ENCODE data around the gene RAB6C. TPM values are rescaled to one million over a fixed set of nuclear protein-coding genes. Genes with fewer than 3 reads are reported as not detected.
"Not testable (repeated sequence)": the region's sequence is repeated elsewhere in the genome, so short reads cannot be mapped to it uniquely, and the experiment has no call there.

RAB6C gene
- total RNA-seq, 8 experiments from 2014 or later = 0.10 to 1.4 (median 0.82) TPM; not detected in 1

DNA sequence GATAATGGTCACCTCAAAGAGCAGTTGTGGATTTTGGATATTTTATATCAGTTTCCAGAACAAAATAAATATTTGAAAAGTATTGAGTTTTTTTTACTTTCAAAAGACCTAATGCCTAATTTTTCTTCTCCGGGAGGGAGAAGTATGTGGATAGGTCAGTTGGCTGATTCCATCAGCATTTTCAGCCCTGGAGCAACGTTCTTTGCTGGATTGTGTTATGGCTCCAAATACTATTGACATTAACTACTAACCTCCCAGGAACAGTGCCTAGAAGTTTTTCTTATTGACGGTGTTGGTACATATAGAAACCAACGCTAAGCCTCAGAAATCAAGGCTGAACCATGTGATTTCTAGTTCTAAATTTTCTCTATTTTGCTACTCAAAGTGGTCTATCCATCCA, 20.7 kb upstream of the RAB6C start:
- H3K27ac ChIP-seq; in situ Hi-C loops (cut with MboI; ENCODE audit: low pct_unique_long_range_greater_than_20kb in 2 of 9, low sequenced_read_pairs in 9 of 9, unreplicated experiment in 9 of 9); ATAC-seq (replicated peaks in 6 of 8); H3K4me3 ChIP-seq; H3K4me1 ChIP-seq (replicated peaks in 1 of 2): not testable (repeated sequence)
- WGBS, 10 experiments = 40 to 85% (median 72%) methylated on average over 2 to 4 of the region's 4 CpGs; no CpG with 5 or more reads in 3 of the 10 experiments

GRCh38 chr2:129968605-129969004, 10.9 kb upstream of the RAB6C start:
- H3K4me1 ChIP-seq (replicated peaks in 1 of 2); H3K27ac ChIP-seq; ATAC-seq (replicated peaks in 6 of 8); H3K4me3 ChIP-seq; in situ Hi-C loops (cut with MboI; ENCODE audit: low pct_unique_long_range_greater_than_20kb in 2 of 9, low sequenced_read_pairs in 9 of 9, unreplicated experiment in 9 of 9): not testable (repeated sequence)
- 0 to 79% (median 54%) methylated on average over 2 to 4 of the region's 4 CpGs; no CpG with 5 or more reads in 1 of the 10 experiments for WGBS, 10 experiments

GRCh38 chr2:129975016-129975774, 4.3 kb upstream of the RAB6C start:
- in situ Hi-C loops (cut with MboI; ENCODE audit: low pct_unique_long_range_greater_than_20kb in 2 of 9, low sequenced_read_pairs in 9 of 9, unreplicated experiment in 9 of 9) = no loop called here
- H3K4me1 ChIP-seq (replicated peaks in 1 of 2) = no peaks in the 10 kb centered on the region
- WGBS, 10 experiments = 0 to 100% (median 87%) methylated on average over 1 to 5 of the region's 9 CpGs; no CpG with 5 or more reads in 1 of the 10 experiments
- H3K4me3 ChIP-seq = no peak overlapping the region
- ATAC-seq (replicated peaks in 6 of 8) = no peak
- no peak overlapping the region for H3K27ac ChIP-seq

- H3K4me3 ChIP-seq; H3K27ac ChIP-seq; ATAC-seq (replicated peaks in 6 of 8); in situ Hi-C loops (cut with MboI; ENCODE audit: low pct_unique_long_range_greater_than_20kb in 2 of 9, low sequenced_read_pairs in 9 of 9, unreplicated experiment in 9 of 9); H3K4me1 ChIP-seq (replicated peaks in 1 of 2): not testable (repeated sequence)
- 25 to 100% (median 72%) methylated on average over 1 to 3 of the region's 3 CpGs; no CpG with 5 or more reads in 1 of the 10 experiments for WGBS, 10 experiments
These were observed 2.5 kb upstream of the RAB6C start for GRCh38 chr2:129976969-129977368.

DNA sequence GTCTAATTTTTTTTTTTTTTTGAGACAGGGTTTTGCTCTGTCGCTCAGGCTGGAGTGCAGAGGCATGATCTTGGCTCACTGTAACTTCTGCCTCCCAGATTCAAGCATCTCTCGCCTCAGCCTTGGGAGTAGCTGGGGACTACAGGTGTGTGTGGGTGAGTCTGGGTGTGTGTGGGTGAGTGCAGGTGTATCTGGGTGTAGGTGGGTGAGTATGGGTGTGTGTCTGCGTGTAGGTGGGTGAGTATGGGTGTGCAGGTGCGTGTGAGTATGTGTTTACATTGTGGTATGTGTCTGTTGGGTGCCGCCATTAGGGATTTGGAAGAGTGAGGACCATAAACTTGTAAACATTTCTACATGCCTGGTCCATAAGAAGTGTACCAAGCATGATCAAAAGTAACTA, 1.5 kb upstream of the RAB6C start:
- in situ Hi-C loops (cut with MboI; ENCODE audit: low pct_unique_long_range_greater_than_20kb in 2 of 9, low sequenced_read_pairs in 9 of 9, unreplicated experiment in 9 of 9) = no loop called here
- 6 to 100% (median 93%) methylated on average over 1 to 4 of the region's 5 CpGs; no CpG with 5 or more reads in 4 of the 10 experiments for WGBS, 10 experiments

GRCh38 chr2:129980246-129980645, 780 bp downstream of the RAB6C start:
- H3K4me1 ChIP-seq (replicated peaks in 1 of 2); in situ Hi-C loops (cut with MboI; ENCODE audit: low pct_unique_long_range_greater_than_20kb in 2 of 9, low sequenced_read_pairs in 9 of 9, unreplicated experiment in 9 of 9); H3K27ac ChIP-seq: not testable (repeated sequence)
- ATAC-seq (replicated peaks in 6 of 8) = peak; percentile 9 to 80 (median 68)
- no CpG with 5 or more reads among the region's 13 CpGs for WGBS, 10 experiments
- peak overlapping the region in 4 of 5 donors; percentile 20 to 27 (median 22) for H3K4me3 ChIP-seq

More for the DNA sequence above, 1.5 kb upstream of the RAB6C start:
- Histone ChIP-seq H3K4me3 (no peak overlapping the region), H3K27ac (no peak overlapping the region), H3K4me1 (replicated peaks in 1 of 2) (no peaks in the 10 kb centered on the region)
- no peak for ATAC-seq (replicated peaks in 6 of 8)

DNA sequence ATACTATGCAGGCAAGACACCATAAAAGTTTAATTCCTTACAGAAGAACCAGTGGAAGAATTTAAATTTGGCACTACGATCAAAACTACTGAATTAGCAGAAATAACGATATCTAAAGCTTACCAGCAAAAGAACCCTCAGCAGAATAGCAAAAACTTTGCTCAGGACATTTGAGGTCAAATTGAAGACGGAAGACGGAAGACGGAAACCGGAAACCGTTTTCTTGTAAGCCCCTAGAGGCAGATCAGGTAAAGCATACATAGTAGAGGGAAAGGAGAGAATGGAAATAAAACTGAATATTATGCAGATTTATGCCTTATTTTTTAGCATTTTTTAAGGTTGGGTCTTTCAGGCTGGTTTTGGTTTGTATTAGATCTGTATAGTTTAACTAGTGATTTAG, 2.2 kb downstream of the RAB6C start:
- 11 to 80% (median 60%) methylated on average over 1 to 6 of the region's 7 CpGs; no CpG with 5 or more reads in 1 of the 10 experiments for WGBS, 10 experiments
- H3K4me3 ChIP-seq; in situ Hi-C loops (cut with MboI; ENCODE audit: low pct_unique_long_range_greater_than_20kb in 2 of 9, low sequenced_read_pairs in 9 of 9, unreplicated experiment in 9 of 9); H3K27ac ChIP-seq; ATAC-seq (replicated peaks in 6 of 8); H3K4me1 ChIP-seq (replicated peaks in 1 of 2): not testable (repeated sequence)

DNA sequence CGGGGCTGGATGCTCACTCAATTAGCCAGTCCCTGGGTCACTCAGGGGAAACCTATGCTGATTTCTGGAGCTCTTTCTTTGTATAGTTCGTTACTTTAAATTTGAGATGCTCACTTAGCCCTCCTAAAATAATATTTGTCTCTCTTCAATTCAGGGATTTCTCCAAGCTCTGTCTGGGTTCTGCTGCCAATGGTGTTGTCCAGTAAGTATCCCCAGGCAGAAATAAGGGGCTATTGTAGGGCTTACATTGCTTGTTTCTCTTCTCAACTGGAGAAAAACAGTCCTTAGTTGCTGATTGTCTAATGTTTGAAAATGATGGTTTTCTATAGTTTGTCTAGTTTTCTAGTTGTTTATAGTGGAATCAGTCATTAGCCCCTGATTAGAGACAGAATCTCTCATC, 5.0 kb downstream of the RAB6C start:
- WGBS, 10 experiments = 0 to 80% (median 57%) methylated on average over 1 to 2 of the region's 2 CpGs; no CpG with 5 or more reads in 1 of the 10 experiments
- Histone ChIP-seq H3K27ac (no peak overlapping the region), H3K4me1 (replicated peaks in 1 of 2) (no peaks in the 10 kb centered on the region), H3K4me3 (no peak overlapping the region)
- in situ Hi-C loops (cut with MboI; ENCODE audit: low pct_unique_long_range_greater_than_20kb in 2 of 9, low sequenced_read_pairs in 9 of 9, unreplicated experiment in 9 of 9) = no loop called here
- ATAC-seq (replicated peaks in 6 of 8) = no peak

DNA sequence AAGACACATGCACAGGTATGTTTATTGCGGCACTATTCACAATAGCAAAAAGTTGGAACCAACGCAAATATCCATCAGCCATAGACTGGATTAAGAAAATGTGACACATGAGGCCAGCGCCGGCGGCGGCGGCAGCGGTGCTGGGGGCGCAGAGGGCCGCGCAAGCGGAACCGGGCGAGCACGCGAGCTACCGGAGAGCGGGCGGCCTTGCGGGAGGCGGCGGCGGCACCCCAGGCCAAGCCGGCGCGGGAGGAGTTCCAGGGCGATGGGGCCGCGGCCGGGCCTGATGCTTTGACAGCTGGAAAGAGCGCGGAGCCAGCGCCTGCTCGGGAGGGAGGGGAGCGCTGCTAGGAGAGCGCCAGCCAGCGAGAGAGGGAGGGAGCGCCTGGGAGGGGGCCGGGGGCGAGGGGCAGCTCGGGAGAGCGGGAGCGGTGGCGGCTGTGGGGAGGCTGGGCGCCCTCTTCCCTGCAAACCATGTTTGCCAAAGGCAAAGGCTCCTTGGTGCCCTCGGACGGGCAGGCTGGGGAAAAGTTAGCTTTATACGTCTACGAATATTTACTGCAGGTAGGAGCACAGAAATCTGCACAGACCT, 13.0 kb downstream of the RAB6C start:
- H3K4me1 ChIP-seq (replicated peaks in 1 of 2); H3K4me3 ChIP-seq; in situ Hi-C loops (cut with MboI; ENCODE audit: low pct_unique_long_range_greater_than_20kb in 2 of 9, low sequenced_read_pairs in 9 of 9, unreplicated experiment in 9 of 9); H3K27ac ChIP-seq: not testable (repeated sequence)
- WGBS, 10 experiments = no CpG with 5 or more reads among the region's 49 CpGs
- peak in 5 of 8 experiments; percentile 53 to 76 (median 71) for ATAC-seq (replicated peaks in 6 of 8)

GRCh38 chr2:129993151-129993550, 13.7 kb downstream of the RAB6C start:
- H3K4me1 ChIP-seq (replicated peaks in 1 of 2); in situ Hi-C loops (cut with MboI; ENCODE audit: low pct_unique_long_range_greater_than_20kb in 2 of 9, low sequenced_read_pairs in 9 of 9, unreplicated experiment in 9 of 9); H3K27ac ChIP-seq; ATAC-seq (replicated peaks in 6 of 8); H3K4me3 ChIP-seq: not testable (repeated sequence)
- 7 to 72% (median 60%) methylated on average over 1 to 8 of the region's 20 CpGs; no CpG with 5 or more reads in 7 of the 10 experiments for WGBS, 10 experiments

DNA sequence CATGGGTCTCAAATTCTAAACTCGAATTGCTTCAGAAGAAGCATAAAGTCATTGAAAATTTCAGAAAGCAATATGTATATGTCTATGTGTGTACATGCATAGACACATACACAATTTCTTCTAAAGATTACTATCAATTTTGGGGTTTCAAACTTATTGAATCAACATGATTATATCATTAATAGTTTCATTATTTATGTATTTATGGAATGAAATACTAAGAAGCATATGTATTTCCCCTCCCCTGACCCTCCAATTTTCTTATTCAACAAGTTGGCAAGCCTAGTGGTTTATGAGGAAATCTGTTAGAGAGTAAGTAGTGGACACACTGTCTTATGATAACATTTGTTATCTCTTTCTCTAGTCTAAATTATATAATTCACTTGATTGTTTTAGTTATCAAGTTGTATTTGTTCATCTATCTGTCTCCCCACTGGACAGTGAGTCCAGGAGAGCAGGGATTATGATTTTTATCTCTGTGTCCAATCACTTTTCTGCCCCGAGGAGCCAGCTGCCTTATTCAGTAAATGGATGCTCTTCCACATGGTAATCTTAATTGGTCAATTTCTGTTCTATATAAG, 17.3 kb downstream of the RAB6C start:
- H3K4me3 ChIP-seq; in situ Hi-C loops (cut with MboI; ENCODE audit: low pct_unique_long_range_greater_than_20kb in 2 of 9, low sequenced_read_pairs in 9 of 9, unreplicated experiment in 9 of 9); H3K4me1 ChIP-seq (replicated peaks in 1 of 2); H3K27ac ChIP-seq; ATAC-seq (replicated peaks in 6 of 8): not testable (repeated sequence)
- 0 to 88% (median 42%) methylated on average over 1 to 2 of the region's 2 CpGs; no CpG with 5 or more reads in 4 of the 10 experiments for WGBS, 10 experiments

GRCh38 chr2:129998771-129999170, 19.3 kb downstream of the RAB6C start:
- H3K27ac ChIP-seq; H3K4me3 ChIP-seq; in situ Hi-C loops (cut with MboI; ENCODE audit: low pct_unique_long_range_greater_than_20kb in 2 of 9, low sequenced_read_pairs in 9 of 9, unreplicated experiment in 9 of 9); H3K4me1 ChIP-seq (replicated peaks in 1 of 2); ATAC-seq (replicated peaks in 6 of 8): not testable (repeated sequence)
- WGBS, 10 experiments = 20 to 100% (median 61%) methylated on average over 1 to 6 of the region's 6 CpGs; no CpG with 5 or more reads in 6 of the 10 experiments

DNA sequence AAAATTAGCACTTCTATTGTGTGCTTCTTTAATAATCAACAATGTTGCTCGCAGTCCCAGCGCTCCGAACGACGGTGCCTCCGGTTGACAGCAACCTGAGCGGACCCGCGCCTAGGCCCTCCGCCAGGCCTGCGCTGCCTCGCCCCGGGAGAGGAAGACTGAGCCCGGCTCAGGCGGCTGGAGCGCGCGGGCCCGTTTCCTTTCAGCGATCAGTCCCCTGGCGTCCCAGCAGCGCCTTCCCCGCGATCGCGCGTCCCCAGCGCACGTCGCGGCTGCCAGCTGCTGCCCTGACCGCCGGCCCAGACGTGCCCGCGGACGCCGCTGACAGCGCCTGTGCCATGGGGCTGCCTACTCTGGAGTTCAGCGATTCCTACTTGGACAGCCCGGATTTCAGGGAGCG, 26.4 kb downstream of the RAB6C start:
- H3K4me1 ChIP-seq (replicated peaks in 1 of 2); H3K27ac ChIP-seq; in situ Hi-C loops (cut with MboI; ENCODE audit: low pct_unique_long_range_greater_than_20kb in 2 of 9, low sequenced_read_pairs in 9 of 9, unreplicated experiment in 9 of 9); H3K4me3 ChIP-seq: not testable (repeated sequence)
- ATAC-seq (replicated peaks in 6 of 8) = peak in 5 of 8 experiments; percentile 31 to 54 (median 41)
- 0 to 20% methylated on average over 1 of the region's 42 CpGs; no CpG with 5 or more reads in 8 of the 10 experiments for WGBS, 10 experiments

Data from motor neuron (in vitro differentiated cells).